ENCODE measurements around the gene CACNA2D1.
A peak's percentile ranks its signal among the peaks of the same experiment; 100 is the strongest.

The CACNA2D1 gene

DNA sequence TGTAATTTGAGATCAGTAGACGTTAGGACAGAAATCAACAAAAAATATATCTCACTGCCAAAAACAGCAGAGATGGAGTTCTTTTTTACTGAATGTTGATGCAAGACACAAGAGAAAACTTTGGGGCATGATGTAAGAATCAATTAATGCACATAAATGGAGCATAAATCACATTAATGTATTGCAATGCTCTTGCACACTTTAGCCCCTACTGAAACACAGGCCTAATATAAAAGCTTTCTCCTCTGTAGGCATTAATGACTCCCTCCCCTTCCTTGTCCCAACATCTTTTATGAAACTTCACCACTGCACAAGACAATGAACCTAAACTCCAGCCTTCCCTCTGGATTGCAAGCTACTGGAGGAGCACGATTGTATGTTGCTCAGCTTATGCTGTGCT is 58.8 kb downstream of the CACNA2D1 start:
- no peak for DNase-seq (ENCODE audit: low read depth)

DNA sequence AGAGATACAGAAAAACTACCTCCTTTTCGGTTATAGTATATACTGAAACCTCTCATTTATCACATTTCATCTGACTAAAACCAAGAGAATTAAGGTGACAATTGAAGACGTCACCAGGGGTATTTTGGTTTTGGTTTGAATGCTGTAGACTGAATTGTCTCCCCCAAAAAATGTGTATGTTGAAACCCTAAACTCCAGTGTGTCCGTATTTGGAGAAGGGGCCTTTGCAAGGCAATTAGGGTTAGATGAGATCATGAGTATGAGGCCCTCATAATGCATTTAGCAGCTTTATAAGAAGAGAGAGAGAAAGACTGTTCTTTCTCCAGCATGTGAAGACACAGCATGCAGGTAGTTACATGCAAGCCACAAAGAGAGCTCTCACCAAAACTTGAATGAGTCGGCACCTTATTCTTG is 59.5 kb downstream of the CACNA2D1 start:
- H3K4me3 ChIP-seq (ENCODE audit: low read depth, low read length): no peak overlapping the region
- no peak for DNase-seq (ENCODE audit: low read depth)
- TF ChIP-seq, protein P1, sequence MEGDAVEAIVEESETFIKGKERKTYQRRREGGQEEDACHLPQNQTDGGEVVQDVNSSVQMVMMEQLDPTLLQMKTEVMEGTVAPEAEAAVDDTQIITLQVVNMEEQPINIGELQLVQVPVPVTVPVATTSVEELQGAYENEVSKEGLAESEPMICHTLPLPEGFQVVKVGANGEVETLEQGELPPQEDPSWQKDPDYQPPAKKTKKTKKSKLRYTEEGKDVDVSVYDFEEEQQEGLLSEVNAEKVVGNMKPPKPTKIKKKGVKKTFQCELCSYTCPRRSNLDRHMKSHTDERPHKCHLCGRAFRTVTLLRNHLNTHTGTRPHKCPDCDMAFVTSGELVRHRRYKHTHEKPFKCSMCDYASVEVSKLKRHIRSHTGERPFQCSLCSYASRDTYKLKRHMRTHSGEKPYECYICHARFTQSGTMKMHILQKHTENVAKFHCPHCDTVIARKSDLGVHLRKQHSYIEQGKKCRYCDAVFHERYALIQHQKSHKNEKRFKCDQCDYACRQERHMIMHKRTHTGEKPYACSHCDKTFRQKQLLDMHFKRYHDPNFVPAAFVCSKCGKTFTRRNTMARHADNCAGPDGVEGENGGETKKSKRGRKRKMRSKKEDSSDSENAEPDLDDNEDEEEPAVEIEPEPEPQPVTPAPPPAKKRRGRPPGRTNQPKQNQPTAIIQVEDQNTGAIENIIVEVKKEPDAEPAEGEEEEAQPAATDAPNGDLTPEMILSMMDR (IDR thresholded peaks at IDR 0.05; ENCODE audit: low read depth, low read length): no peak
- TF ChIP-seq, protein P2, sequence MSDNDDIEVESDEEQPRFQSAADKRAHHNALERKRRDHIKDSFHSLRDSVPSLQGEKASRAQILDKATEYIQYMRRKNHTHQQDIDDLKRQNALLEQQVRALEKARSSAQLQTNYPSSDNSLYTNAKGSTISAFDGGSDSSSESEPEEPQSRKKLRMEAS (IDR thresholded peaks at IDR 0.05; ENCODE audit: low read depth, low read length): no peak
- TF ChIP-seq MYC (IDR thresholded peaks at IDR 0.05; ENCODE audit: low read depth, low read length): no peak

More for the DNA sequence above, 58.8 kb downstream of the CACNA2D1 start:
- no peak overlapping the region for H3K4me3 ChIP-seq (ENCODE audit: low read depth, low read length)
- TF ChIP-seq, protein P2 (IDR thresholded peaks at IDR 0.05; ENCODE audit: low read depth, low read length): no peak
- TF ChIP-seq, protein P1 (IDR thresholded peaks at IDR 0.05; ENCODE audit: low read depth, low read length): no peak
- TF ChIP-seq MYC (IDR thresholded peaks at IDR 0.05; ENCODE audit: low read depth, low read length) (no peak), POLR2A (IDR thresholded peaks at IDR 0.05; ENCODE audit: extremely low read depth, insufficient read length) (no peak)

DNA sequence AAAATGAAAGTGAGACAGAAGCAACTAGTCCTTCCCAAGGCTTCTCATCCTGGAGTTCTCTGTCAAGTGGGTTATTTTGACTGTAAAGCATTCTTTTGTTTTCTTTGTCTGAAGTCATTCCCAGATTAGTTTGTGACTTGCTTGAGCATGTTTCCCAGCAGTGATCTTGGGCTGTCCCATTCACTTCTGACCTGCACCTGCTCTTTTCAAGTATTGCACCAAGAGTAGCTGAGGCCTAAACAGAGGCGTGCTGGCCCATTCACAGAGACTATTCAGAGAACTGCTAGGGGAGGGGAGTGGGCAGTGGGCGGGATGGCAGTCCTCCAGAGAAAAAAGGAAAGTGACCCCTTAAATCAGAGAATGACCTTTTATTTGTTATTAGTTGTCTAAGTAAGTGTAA is 61.3 kb downstream of the CACNA2D1 start:
- TF ChIP-seq, protein P2 (IDR thresholded peaks at IDR 0.05; ENCODE audit: low read depth, low read length): no peak
- TF ChIP-seq, protein P1 (IDR thresholded peaks at IDR 0.05; ENCODE audit: low read depth, low read length): no peak
- TF ChIP-seq POLR2A (IDR thresholded peaks at IDR 0.05; ENCODE audit: extremely low read depth, insufficient read length) (no peak), MYC (IDR thresholded peaks at IDR 0.05; ENCODE audit: low read depth, low read length) (no peak)
- H3K4me3 ChIP-seq (ENCODE audit: low read depth, low read length): no peak overlapping the region
- no peak for DNase-seq (ENCODE audit: low read depth)

DNA sequence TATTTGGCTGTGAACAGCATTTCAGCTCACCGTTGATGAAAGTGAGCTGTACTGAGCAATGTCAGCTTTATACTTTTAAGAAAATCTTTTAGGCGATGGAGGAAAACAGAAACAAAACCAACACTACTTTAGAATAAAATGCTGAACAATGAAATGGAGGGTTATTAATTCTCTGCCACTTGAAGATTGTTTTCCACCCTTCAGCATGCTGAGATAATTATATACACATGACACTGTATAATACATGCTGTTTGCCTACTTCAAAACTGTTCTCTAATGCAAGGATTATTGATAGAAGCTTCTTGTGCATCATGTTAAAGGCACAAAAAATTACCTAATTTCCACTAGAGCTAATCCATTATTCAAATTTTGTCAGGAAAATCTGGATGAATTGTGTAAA is 66.8 kb downstream of the CACNA2D1 start:
- DNase-seq (ENCODE audit: low read depth): no peak
- H3K4me3 ChIP-seq (ENCODE audit: low read depth, low read length): no peak overlapping the region
- TF ChIP-seq, protein P2 (IDR thresholded peaks at IDR 0.05; ENCODE audit: low read depth, low read length): no peak
- TF ChIP-seq, protein P1 (IDR thresholded peaks at IDR 0.05; ENCODE audit: low read depth, low read length): no peak
- no peak for TF ChIP-seq MYC (IDR thresholded peaks at IDR 0.05; ENCODE audit: low read depth, low read length)
- TF ChIP-seq POLR2A (IDR thresholded peaks at IDR 0.05; ENCODE audit: extremely low read depth, insufficient read length): no peak

DNA sequence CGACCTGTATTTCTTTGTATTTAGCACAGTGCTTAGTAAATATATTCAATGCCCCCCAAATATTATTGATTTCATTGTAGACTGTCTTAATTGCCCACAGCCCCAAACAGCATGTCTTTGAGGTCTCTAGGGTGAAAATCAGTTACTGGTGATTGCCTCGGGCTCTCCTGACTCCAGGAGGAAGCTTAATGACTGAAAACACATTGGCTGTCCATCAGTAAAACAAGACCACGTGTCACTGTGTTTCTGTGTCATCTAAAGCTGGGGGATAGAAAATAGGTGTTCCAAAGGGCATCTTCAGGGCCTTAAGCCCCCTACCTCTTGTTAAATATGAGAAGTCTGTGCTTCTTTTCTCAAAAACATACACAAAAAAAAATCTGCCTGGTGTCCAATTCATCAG is 67.9 kb downstream of the CACNA2D1 start:
- TF ChIP-seq, protein P1 (IDR thresholded peaks at IDR 0.05; ENCODE audit: low read depth, low read length): no peak
- TF ChIP-seq, protein P2 (IDR thresholded peaks at IDR 0.05; ENCODE audit: low read depth, low read length): peak; percentile 41
- TF ChIP-seq MYC (IDR thresholded peaks at IDR 0.05; ENCODE audit: low read depth, low read length) (no peak), POLR2A (IDR thresholded peaks at IDR 0.05; ENCODE audit: extremely low read depth, insufficient read length) (no peak)

DNA sequence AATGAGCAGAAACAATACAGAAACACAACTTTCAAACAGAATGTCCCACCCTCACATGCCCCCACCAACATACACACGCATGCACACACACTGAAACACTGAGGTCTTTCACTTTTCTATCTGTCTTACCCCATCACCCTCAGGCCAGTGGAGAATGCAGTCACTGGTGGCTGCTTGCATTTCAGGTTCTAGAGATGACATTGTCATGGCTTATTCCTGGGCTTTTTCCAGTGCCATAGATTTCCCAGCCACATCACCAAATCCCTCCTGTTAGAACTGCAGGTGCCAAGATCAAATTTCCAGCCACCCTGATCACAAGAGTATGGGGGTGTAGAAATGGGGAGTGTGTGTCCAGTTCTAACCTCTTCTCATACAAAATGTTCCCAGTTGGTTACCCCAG is 68.4 kb downstream of the CACNA2D1 start:
- DNase-seq (ENCODE audit: low read depth): no peak
- TF ChIP-seq MYC (IDR thresholded peaks at IDR 0.05; ENCODE audit: low read depth, low read length): no peak
- no peak for TF ChIP-seq POLR2A (IDR thresholded peaks at IDR 0.05; ENCODE audit: extremely low read depth, insufficient read length)
- TF ChIP-seq, protein P2 (IDR thresholded peaks at IDR 0.05; ENCODE audit: low read depth, low read length): no peak
- TF ChIP-seq, protein P1 (IDR thresholded peaks at IDR 0.05; ENCODE audit: low read depth, low read length): no peak

More for the DNA sequence above, 67.9 kb downstream of the CACNA2D1 start:
- DNase-seq (ENCODE audit: low read depth): no peak
- no peak overlapping the region for H3K4me3 ChIP-seq (ENCODE audit: low read depth, low read length)

More for the DNA sequence above, 68.4 kb downstream of the CACNA2D1 start:
- H3K4me3 ChIP-seq (ENCODE audit: low read depth, low read length): no peak overlapping the region
